RWPE2 (cell line): ENCODE measurements around the gene PPP1R15A.
"Not testable (repeated sequence)": the region's sequence is repeated elsewhere in the genome, so short reads cannot be mapped to it uniquely, and the experiment has no call there.

ENCODE experiments used
- ATAC-seq: fragments of 200-7000 bp; cut with Tn5 transposase; 3 replicates; pipeline ENCODE4 v1.9.1; 2021; ENCODE audit warnings: low read depth
- DNase-seq: peaks from one replicate; pipeline ENCODE4 v3.0.0-alpha.2; 2020; ENCODE audit warnings: low spot score
- H3K27ac ChIP-seq: fragments of 450-650 bp; 2 replicates; pipeline ENCODE4 v1.5.1; 2017; ENCODE audit warnings: mild to moderate bottlenecking; ENCODE audit not compliant: poor library complexity, severe bottlenecking
- H3K27me3 ChIP-seq: fragments of 250-450 bp; sonication (Bioruptor Pico); 2 replicates; pipeline ENCODE4 v1.5.1; 2021; ENCODE audit warnings: mild to moderate bottlenecking, moderate library complexity; ENCODE audit not compliant: insufficient read depth, poor library complexity, severe bottlenecking
- H3K36me3 ChIP-seq: fragments of 250-450 bp; sonication (Bioruptor Pico); 2 replicates; pipeline ENCODE4 v1.5.1; 2020; ENCODE audit warnings: low read depth, mild to moderate bottlenecking, moderate library complexity
- H3K4me1 ChIP-seq: fragments of 250-450 bp; sonication (Bioruptor Pico); 2 replicates; pipeline ENCODE4 v1.5.1; 2021; ENCODE audit warnings: mild to moderate bottlenecking, moderate library complexity; ENCODE audit not compliant: insufficient read depth, poor library complexity, severe bottlenecking
- H3K4me3 ChIP-seq: fragments of 250-450 bp; sonication (Bioruptor Pico); 2 replicates; pipeline ENCODE4 v1.5.1; 2021; ENCODE audit warnings: mild to moderate bottlenecking, moderate library complexity; ENCODE audit not compliant: severe bottlenecking
- H3K9me3 ChIP-seq: fragments of 250-450 bp; sonication (Bioruptor Pico); 2 replicates; pipeline ENCODE4 v1.5.1; 2021; ENCODE audit warnings: mild to moderate bottlenecking, moderate library complexity; ENCODE audit not compliant: severe bottlenecking
- CTCF ChIP-seq: fragments of 450-650 bp; IDR thresholded peaks from one replicate; pipeline ENCODE4 v1.5.1; 2017; ENCODE audit warnings: mild to moderate bottlenecking, moderate library complexity; ENCODE audit not compliant: poor library complexity, severe bottlenecking

The PPP1R15A gene

GRCh38 chr19:48883726-48884125, 11.5 kb downstream of the PPP1R15A start:
- Histone ChIP-seq H3K27ac (no peak overlapping the region), H3K9me3 (peaks cover 2% of the 10 kb centered on the region), H3K36me3 (no peaks in the 10 kb centered on the region), H3K4me1 (no peaks in the 10 kb centered on the region), H3K4me3 (no peak overlapping the region), H3K27me3 (no peaks in the 10 kb centered on the region)
- no peak for TF ChIP-seq CTCF
- ATAC-seq: no peak
- no peak for DNase-seq

GRCh38 chr19:48887861-48888612, 15.8 kb downstream of the PPP1R15A start:
- Histone ChIP-seq H3K4me1 (no peaks in the 10 kb centered on the region), H3K4me3 (no peak overlapping the region), H3K9me3 (no peaks in the 10 kb centered on the region), H3K27ac (no peak overlapping the region), H3K36me3 (no peaks in the 10 kb centered on the region), H3K27me3 (no peaks in the 10 kb centered on the region)
- TF ChIP-seq CTCF: no peak
- ATAC-seq (no peak), DNase-seq (no peak)

DNA sequence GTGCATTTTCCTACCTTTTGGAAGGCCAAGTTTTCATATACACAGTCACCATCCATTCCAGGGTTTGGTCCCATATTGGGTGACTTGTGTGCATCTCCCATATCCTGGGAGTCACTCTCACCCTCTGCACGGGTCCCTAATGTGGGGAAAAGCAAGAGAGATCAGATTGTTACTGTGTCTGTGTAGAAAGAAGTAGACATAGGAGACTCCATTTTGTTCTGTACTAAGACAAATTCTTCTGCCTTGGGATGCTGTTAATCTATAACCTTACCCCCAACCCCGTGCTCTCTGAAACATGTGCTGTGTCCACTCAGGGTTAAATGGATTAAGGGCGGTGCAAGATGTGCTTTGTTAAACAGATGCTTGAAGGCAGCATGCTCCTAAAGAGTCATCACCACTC, 17.3 kb downstream of the PPP1R15A start:
- H3K36me3 ChIP-seq, H3K27me3 ChIP-seq, H3K9me3 ChIP-seq, ATAC-seq, DNase-seq, H3K4me3 ChIP-seq, H3K4me1 ChIP-seq, H3K27ac ChIP-seq: not testable (repeated sequence)

GRCh38 chr19:48890551-48890950, 18.3 kb downstream of the PPP1R15A start:
- Histone ChIP-seq H3K4me3 (no peak overlapping the region), H3K36me3 (no peaks in the 10 kb centered on the region), H3K9me3 (no peaks in the 10 kb centered on the region), H3K4me1 (no peaks in the 10 kb centered on the region), H3K27me3 (no peaks in the 10 kb centered on the region), H3K27ac (no peak overlapping the region)
- no peak for DNase-seq
- ATAC-seq: no peak
- TF ChIP-seq CTCF: no peak

DNA sequence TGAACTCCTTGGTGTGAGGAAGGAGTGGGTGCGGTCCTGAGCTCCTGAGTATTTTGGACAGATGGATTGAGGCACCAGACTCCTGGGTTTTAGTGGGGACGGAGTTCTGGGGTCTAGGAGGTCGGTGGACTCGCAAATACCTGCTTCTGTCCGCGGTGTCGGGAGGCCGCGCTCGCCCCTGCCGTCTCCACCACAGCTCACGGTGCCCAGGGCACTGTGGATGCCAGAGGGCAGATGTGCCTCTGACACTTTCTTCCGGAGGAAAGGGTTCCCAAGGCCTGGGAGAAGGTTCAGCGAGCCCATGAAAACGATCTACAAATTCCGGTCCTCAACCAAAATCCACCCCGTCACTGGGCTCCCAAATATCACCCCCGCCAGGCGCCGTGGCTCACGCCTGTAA, 23.0 kb downstream of the PPP1R15A start:
- Histone ChIP-seq H3K27ac (no peak overlapping the region), H3K27me3 (no peaks in the 10 kb centered on the region), H3K4me3 (no peak overlapping the region), H3K36me3 (no peaks in the 10 kb centered on the region), H3K4me1 (no peaks in the 10 kb centered on the region), H3K9me3 (no peaks in the 10 kb centered on the region)
- no peak for TF ChIP-seq CTCF
- ATAC-seq (no peak), DNase-seq (no peak)
